Right lobe of liver (tissue), 4 donors: ENCODE results near the gene SHQ1.
"Not testable (repeated sequence)": the region's sequence is repeated elsewhere in the genome, so short reads cannot be mapped to it uniquely, and the experiment has no call there.

Source experiments
- POLR2A ChIP-seq: fragments of 450-650 bp; IDR thresholded peaks from one replicate; pipeline ENCODE4 v1.6.1; 2017; ENCODE audit warnings: antibody characterized with exemption, mild to moderate bottlenecking
- TF ChIP-seq, protein P1 (sequence below), 4 donors: fragments of 200-600 bp in 3 of 4; fragments of 450-650 bp in 1 of 4; IDR thresholded peaks; one replicate each; pipeline versions ENCODE4 v1.5.1 to v1.8.0; 2016 to 2022; ENCODE audit warnings: antibody characterized with exemption in 4 of 4, mild to moderate bottlenecking in 2 of 4
- donor health status: DM: no; HTN: no; CAD: no.
- donor health status: DM: no; HTN: no; CAD: no.
- donor health status: DM: no; HTN: yes; CAD: no.

DNA sequence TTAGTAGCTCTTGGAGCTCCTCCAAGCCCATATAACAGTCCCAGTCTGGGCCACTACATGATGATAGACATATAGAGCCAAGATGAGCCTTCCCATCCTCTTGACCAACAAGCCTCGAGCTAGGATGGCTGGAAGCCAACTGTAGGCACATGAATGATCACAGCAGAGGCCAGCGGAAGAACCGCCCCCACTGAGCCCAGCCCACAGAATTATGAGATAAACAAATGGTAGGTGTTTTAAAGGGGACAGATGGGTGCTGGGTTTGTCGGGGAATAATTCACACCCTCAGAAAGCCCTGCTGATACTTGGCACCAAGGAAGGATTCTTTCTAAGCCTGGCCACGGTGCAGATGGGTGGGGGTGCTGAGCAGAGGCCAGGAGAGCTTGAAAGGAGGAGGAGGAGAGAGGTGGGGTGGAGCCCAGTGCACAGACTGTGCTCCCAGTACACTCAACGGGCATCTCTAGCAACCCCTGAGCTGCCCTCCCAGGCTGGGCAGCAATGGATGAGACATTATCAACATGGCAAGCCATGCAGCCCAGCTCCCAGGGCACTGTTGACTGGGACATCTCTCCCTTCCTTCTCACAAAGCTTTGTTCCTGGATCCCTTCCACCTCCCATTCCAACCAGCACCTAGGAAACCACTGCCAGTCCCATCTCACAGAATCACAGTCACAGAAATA, 115.4 kb downstream of the SHQ1 start:
- TF ChIP-seq, protein P1, sequence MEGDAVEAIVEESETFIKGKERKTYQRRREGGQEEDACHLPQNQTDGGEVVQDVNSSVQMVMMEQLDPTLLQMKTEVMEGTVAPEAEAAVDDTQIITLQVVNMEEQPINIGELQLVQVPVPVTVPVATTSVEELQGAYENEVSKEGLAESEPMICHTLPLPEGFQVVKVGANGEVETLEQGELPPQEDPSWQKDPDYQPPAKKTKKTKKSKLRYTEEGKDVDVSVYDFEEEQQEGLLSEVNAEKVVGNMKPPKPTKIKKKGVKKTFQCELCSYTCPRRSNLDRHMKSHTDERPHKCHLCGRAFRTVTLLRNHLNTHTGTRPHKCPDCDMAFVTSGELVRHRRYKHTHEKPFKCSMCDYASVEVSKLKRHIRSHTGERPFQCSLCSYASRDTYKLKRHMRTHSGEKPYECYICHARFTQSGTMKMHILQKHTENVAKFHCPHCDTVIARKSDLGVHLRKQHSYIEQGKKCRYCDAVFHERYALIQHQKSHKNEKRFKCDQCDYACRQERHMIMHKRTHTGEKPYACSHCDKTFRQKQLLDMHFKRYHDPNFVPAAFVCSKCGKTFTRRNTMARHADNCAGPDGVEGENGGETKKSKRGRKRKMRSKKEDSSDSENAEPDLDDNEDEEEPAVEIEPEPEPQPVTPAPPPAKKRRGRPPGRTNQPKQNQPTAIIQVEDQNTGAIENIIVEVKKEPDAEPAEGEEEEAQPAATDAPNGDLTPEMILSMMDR (IDR thresholded peaks at IDR 0.05): not testable (repeated sequence)
- TF ChIP-seq POLR2A: not testable (repeated sequence)
